22Rv1 (cell line): ENCODE data around the gene H6PD.

Experiments used
- ZFX ChIP-seq: fragments of 450-650 bp; IDR thresholded peaks from 2 replicates; pipeline ENCODE4 v1.6.1; 2017; ENCODE audit warnings: antibody characterized with exemption, borderline replicate concordance
- TF ChIP-seq, protein P1 (sequence below): fragments of 450-650 bp; IDR thresholded peaks from 2 replicates; pipeline ENCODE4 v1.5.1; 2017; ENCODE audit warnings: mild to moderate bottlenecking

DNA sequence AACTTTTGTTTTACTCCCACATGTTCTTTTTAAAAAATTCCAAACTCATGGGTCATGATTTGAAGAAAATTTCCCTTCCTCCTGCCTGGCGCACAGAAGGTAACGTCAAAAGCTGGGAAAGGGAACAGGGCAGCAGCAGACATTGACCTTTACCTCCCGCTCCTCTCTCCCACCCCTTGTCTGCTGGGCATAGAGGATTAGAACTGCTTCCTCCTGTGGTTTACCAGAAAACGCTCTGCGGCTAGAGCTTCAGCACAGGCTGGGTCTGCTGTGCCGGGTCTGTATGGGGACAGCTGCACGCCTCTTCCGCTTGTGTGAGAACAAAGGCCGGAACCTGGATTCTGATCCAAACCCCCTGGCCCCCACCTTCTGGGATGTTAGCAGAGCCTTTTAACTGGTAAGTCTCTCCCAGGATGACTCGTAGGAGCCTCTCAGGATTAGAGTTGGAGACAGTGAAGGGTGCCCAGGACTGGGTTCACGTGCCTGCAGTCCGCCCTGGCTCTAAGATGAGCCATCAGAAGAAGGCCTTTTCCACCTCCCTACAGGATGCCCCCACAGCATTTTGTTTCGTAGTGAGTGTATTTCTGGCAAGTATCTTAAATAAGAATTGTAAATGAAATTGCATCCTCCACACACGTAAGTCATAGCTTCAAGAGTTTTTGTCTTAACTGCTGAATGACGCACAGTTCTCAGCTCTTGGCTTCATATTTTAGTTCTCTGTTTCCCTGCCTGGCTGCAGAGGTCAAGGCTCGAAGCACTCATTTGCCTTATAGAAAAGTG is 5.2 kb downstream of the H6PD start:
- TF ChIP-seq, protein P1, sequence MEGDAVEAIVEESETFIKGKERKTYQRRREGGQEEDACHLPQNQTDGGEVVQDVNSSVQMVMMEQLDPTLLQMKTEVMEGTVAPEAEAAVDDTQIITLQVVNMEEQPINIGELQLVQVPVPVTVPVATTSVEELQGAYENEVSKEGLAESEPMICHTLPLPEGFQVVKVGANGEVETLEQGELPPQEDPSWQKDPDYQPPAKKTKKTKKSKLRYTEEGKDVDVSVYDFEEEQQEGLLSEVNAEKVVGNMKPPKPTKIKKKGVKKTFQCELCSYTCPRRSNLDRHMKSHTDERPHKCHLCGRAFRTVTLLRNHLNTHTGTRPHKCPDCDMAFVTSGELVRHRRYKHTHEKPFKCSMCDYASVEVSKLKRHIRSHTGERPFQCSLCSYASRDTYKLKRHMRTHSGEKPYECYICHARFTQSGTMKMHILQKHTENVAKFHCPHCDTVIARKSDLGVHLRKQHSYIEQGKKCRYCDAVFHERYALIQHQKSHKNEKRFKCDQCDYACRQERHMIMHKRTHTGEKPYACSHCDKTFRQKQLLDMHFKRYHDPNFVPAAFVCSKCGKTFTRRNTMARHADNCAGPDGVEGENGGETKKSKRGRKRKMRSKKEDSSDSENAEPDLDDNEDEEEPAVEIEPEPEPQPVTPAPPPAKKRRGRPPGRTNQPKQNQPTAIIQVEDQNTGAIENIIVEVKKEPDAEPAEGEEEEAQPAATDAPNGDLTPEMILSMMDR, result no peak
- TF ChIP-seq ZFX, result no peak
